GM12872 (cell line): ENCODE results near the gene MRPS25.

Experiments
- CTCF ChIP-seq: IDR thresholded peaks from 3 replicates; pipeline ENCODE4 v1.5.1; 2011; ENCODE audit warnings: low read depth, mild to moderate bottlenecking, low read length, moderate library complexity; ENCODE audit not compliant: insufficient read depth

Gene MRPS25

GRCh38 chr3:15052335-15053242 is 12.5 kb downstream of the MRPS25 start:
- no peak for TF ChIP-seq CTCF

- TF ChIP-seq CTCF: peak; percentile 91
Observed at GRCh38 chr3:15051531-15051930, 13.6 kb downstream of the MRPS25 start.

GRCh38 chr3:15050405-15051092 is 14.6 kb downstream of the MRPS25 start:
- TF ChIP-seq CTCF: no peak

GRCh38 chr3:15049584-15049983 is 15.5 kb downstream of the MRPS25 start:
- no peak for TF ChIP-seq CTCF

- no peak for TF ChIP-seq CTCF
Observed at GRCh38 chr3:15045667-15046066, 19.4 kb downstream of the MRPS25 start.

GRCh38 chr3:15044326-15044725 is 20.8 kb downstream of the MRPS25 start:
- no peak for TF ChIP-seq CTCF

- no peak for TF ChIP-seq CTCF
Observed at GRCh38 chr3:15043408-15044171, 21.5 kb downstream of the MRPS25 start.
